Measurements from ENCODE around the gene C19orf33.

DNA sequence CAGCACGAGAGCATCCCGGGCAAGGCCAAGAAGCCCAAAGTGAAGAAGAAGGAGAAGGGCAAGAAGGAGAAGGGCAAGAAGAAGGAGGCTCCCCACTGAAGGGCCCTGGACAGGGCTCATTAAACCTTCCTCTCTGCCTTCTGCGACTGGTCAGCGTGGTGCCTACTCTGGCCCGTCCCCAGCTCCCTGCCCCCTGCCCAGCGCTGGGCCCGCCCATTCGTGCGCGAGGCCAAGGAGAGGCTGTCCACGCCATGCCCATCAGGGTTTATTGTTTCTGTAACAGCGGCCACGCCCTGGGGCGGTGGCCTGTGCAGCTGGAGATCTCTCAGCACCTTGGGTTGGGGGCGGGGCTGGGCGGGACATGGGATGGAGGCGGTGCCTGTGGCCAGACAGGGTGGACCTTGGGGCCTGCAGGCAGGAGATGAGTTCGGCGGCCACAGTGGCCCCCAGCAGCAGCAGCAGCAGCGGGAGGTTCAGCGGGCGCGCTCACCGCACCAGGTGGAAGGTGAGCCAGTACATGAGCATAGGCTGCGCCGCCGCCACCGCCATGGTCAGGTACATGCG lies 897 bp downstream of the C19orf33 start:
- TF ChIP-seq, protein P1, sequence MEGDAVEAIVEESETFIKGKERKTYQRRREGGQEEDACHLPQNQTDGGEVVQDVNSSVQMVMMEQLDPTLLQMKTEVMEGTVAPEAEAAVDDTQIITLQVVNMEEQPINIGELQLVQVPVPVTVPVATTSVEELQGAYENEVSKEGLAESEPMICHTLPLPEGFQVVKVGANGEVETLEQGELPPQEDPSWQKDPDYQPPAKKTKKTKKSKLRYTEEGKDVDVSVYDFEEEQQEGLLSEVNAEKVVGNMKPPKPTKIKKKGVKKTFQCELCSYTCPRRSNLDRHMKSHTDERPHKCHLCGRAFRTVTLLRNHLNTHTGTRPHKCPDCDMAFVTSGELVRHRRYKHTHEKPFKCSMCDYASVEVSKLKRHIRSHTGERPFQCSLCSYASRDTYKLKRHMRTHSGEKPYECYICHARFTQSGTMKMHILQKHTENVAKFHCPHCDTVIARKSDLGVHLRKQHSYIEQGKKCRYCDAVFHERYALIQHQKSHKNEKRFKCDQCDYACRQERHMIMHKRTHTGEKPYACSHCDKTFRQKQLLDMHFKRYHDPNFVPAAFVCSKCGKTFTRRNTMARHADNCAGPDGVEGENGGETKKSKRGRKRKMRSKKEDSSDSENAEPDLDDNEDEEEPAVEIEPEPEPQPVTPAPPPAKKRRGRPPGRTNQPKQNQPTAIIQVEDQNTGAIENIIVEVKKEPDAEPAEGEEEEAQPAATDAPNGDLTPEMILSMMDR (IDR thresholded peaks at IDR 0.05), result no peak
- TF ChIP-seq POLR2A (IDR thresholded peaks at IDR 0.05), result no peak

Data from adrenal gland (tissue), 5 donors.